HEK293 (cell line): ENCODE measurements around the gene UBE2D3.

Experiments
- CTCF ChIA-PET: fragments of 350-600 bp; formaldehyde crosslinking; extraction: SDS; loops from one replicate; lab custom pipeline; 2021; ENCODE audit warnings: antibody characterized with exemption; lab: Yijun Ruan, JAX
- POLR2A ChIA-PET: fragments of 300-600 bp; formaldehyde crosslinking; extraction: SDS; loops from one replicate; lab custom pipeline; 2020; ENCODE audit warnings: antibody characterized with exemption, inconsistent platforms; lab: Yijun Ruan, JAX
- H3K27ac ChIP-seq: fragments of 200-500 bp; sonication (Bioruptor generic); 2 replicates; pipeline ENCODE4 v1.5.1; 2014; ENCODE audit warnings: low read depth, low read length, control low read depth, inconsistent platforms; ENCODE audit errors: extremely low read depth
- H3K36me3 ChIP-seq, 2 experiments: fragments of 200-500 bp in 1 of 2; sonication (Bioruptor generic) in 1 of 2; 1 replicate in 1 of 2; 2 replicates in 1 of 2; pipeline ENCODE4 v1.5.1; 2014 to 2017; ENCODE audit warnings: inconsistent platforms in 2 of 2, low read length in 2 of 2; ENCODE audit not compliant: control insufficient read depth in 2 of 2, insufficient read depth in 1 of 2
- H3K4me1 ChIP-seq: fragments of 200-500 bp; sonication (Bioruptor generic); 2 replicates; pipeline ENCODE4 v1.5.1; 2014; ENCODE audit warnings: mild to moderate bottlenecking, low read length, inconsistent platforms; ENCODE audit not compliant: control insufficient read depth, insufficient read depth
- H3K4me3 ChIP-seq: 2 replicates; pipeline ENCODE4 v1.5.1; 2011; ENCODE audit warnings: low read depth, mild to moderate bottlenecking, control low read depth, low read length, moderate library complexity
- H3K9me3 ChIP-seq: fragments of 200-500 bp; sonication (Bioruptor generic); 2 replicates; pipeline ENCODE4 v1.5.1; 2014; ENCODE audit warnings: low read depth, low read length, inconsistent platforms; ENCODE audit not compliant: control insufficient read depth, insufficient read depth
- GLI4 ChIP-seq: fragments of 450-650 bp; formaldehyde crosslinking; IDR thresholded peaks from 2 replicates; pipeline ENCODE4 v1.5.1; 2016; ENCODE audit warnings: missing biosample characterization, missing genetic modification characterization
- HOXD13 ChIP-seq: sonication (generic); formaldehyde crosslinking; IDR thresholded peaks from 2 replicates; pipeline ENCODE4 v1.8.0; 2022; ENCODE audit warnings: missing genetic modification reagents, borderline replicate concordance
- IKZF3 ChIP-seq: fragments of 450-650 bp; IDR thresholded peaks from 2 replicates; pipeline ENCODE4 v1.5.0; 2018; ENCODE audit warnings: missing biosample characterization, mild to moderate bottlenecking, missing genetic modification characterization, moderate library complexity
- KLF1 ChIP-seq: fragments of 450-650 bp; formaldehyde crosslinking; IDR thresholded peaks from 2 replicates; pipeline ENCODE4 v1.5.1; 2016; ENCODE audit warnings: missing biosample characterization, missing genetic modification characterization
- MEIS1 ChIP-seq: sonication (generic); formaldehyde crosslinking; IDR thresholded peaks from 2 replicates; pipeline ENCODE4 v1.8.1; 2022; ENCODE audit warnings: missing genetic modification reagents, mild to moderate bottlenecking, borderline replicate concordance
- SP3 ChIP-seq: fragments of 450-650 bp; formaldehyde crosslinking; IDR thresholded peaks from 2 replicates; pipeline ENCODE4 v1.5.1; 2016; ENCODE audit warnings: missing biosample characterization, missing genetic modification characterization
- TSHZ1 ChIP-seq: fragments of 450-650 bp; formaldehyde crosslinking; IDR thresholded peaks from 2 replicates; pipeline ENCODE4 v1.5.1; 2016; ENCODE audit warnings: missing biosample characterization, missing genetic modification characterization, borderline replicate concordance
- WT1 ChIP-seq: fragments of 450-650 bp; formaldehyde crosslinking; IDR thresholded peaks from 2 replicates; pipeline ENCODE4 v1.5.1; 2016; ENCODE audit warnings: missing biosample characterization, missing genetic modification characterization
- ZBTB49 ChIP-seq: fragments of 450-650 bp; formaldehyde crosslinking; IDR thresholded peaks from 2 replicates; pipeline ENCODE4 v1.5.1; 2016; ENCODE audit warnings: missing biosample characterization, missing genetic modification characterization, low read depth
- ZBTB8A ChIP-seq: fragments of 450-650 bp; formaldehyde crosslinking; IDR thresholded peaks from 2 replicates; pipeline ENCODE4 v1.5.1; 2016; ENCODE audit warnings: missing biosample characterization, missing genetic modification characterization
- ZFHX2 ChIP-seq: fragments of 450-650 bp; formaldehyde crosslinking; conservative IDR thresholded peaks from 2 replicates; pipeline ENCODE4 v1.5.1; 2016; ENCODE audit warnings: missing biosample characterization, missing genetic modification characterization
- ZFP69B ChIP-seq: fragments of 450-650 bp; formaldehyde crosslinking; IDR thresholded peaks from 2 replicates; pipeline ENCODE4 v1.5.1; 2016; ENCODE audit warnings: missing biosample characterization, missing genetic modification characterization
- ZNF132 ChIP-seq: fragments of 450-650 bp; formaldehyde crosslinking; IDR thresholded peaks from 2 replicates; pipeline ENCODE4 v1.5.1; 2017; ENCODE audit warnings: missing biosample characterization, missing genetic modification characterization, borderline replicate concordance
- ZNF248 ChIP-seq: fragments of 450-650 bp; formaldehyde crosslinking; IDR thresholded peaks from 2 replicates; pipeline ENCODE4 v1.5.1; 2017; ENCODE audit warnings: missing biosample characterization, missing genetic modification characterization
- ZNF302 ChIP-seq: fragments of 450-650 bp; formaldehyde crosslinking; IDR thresholded peaks from 2 replicates; pipeline ENCODE4 v1.5.1; 2016; ENCODE audit warnings: missing biosample characterization, missing genetic modification characterization, low read depth
- ZNF350 ChIP-seq: fragments of 450-650 bp; formaldehyde crosslinking; IDR thresholded peaks from 2 replicates; pipeline ENCODE4 v1.5.0; 2017; ENCODE audit warnings: missing biosample characterization, mild to moderate bottlenecking, missing genetic modification characterization
- ZNF394 ChIP-seq: fragments of 450-650 bp; formaldehyde crosslinking; IDR thresholded peaks from 2 replicates; pipeline ENCODE4 v1.5.1; 2016; ENCODE audit warnings: missing biosample characterization, missing genetic modification characterization, mild to moderate bottlenecking, moderate library complexity, borderline replicate concordance
- ZNF433 ChIP-seq: fragments of 450-650 bp; formaldehyde crosslinking; IDR thresholded peaks from 2 replicates; pipeline ENCODE4 v1.5.1; 2016; ENCODE audit warnings: missing biosample characterization, missing genetic modification characterization, low read depth
- ZNF529 ChIP-seq: fragments of 450-650 bp; formaldehyde crosslinking; IDR thresholded peaks from 2 replicates; pipeline ENCODE4 v1.5.1; 2017; ENCODE audit warnings: missing genetic modification characterization, missing biosample characterization; ENCODE audit not compliant: insufficient replicate concordance
- ZNF560 ChIP-seq: fragments of 450-650 bp; formaldehyde crosslinking; IDR thresholded peaks from 2 replicates; pipeline ENCODE4 v1.5.1; 2017; ENCODE audit warnings: missing biosample characterization, missing genetic modification characterization, borderline replicate concordance
- ZNF561 ChIP-seq: fragments of 450-650 bp; IDR thresholded peaks from 2 replicates; pipeline ENCODE4 v1.5.1; 2018; ENCODE audit warnings: missing biosample characterization, missing genetic modification characterization, borderline replicate concordance
- ZNF600 ChIP-seq: fragments of 450-650 bp; formaldehyde crosslinking; IDR thresholded peaks from 2 replicates; pipeline ENCODE4 v1.5.1; 2016; ENCODE audit warnings: missing biosample characterization, missing genetic modification characterization
- ZNF610 ChIP-seq: fragments of 450-650 bp; formaldehyde crosslinking; IDR thresholded peaks from 2 replicates; pipeline ENCODE4 v1.5.1; 2016; ENCODE audit warnings: missing biosample characterization, missing genetic modification characterization, borderline replicate concordance
- ZNF621 ChIP-seq: fragments of 450-650 bp; formaldehyde crosslinking; IDR thresholded peaks from 2 replicates; pipeline ENCODE4 v1.5.1; 2017; ENCODE audit warnings: missing biosample characterization, missing genetic modification characterization
- ZNF629 ChIP-seq: fragments of 450-650 bp; formaldehyde crosslinking; IDR thresholded peaks from 2 replicates; pipeline ENCODE4 v1.5.1; 2017; ENCODE audit warnings: missing biosample characterization, missing genetic modification characterization
- ZNF654 ChIP-seq: fragments of 450-650 bp; formaldehyde crosslinking; IDR thresholded peaks from 2 replicates; pipeline ENCODE4 v1.5.1; 2016; ENCODE audit warnings: low read depth, missing biosample characterization, missing genetic modification characterization
- ZNF664 ChIP-seq: fragments of 450-650 bp; formaldehyde crosslinking; IDR thresholded peaks from 2 replicates; pipeline ENCODE4 v1.5.1; 2016; ENCODE audit warnings: missing biosample characterization, missing genetic modification characterization
- ZNF76 ChIP-seq: fragments of 450-650 bp; formaldehyde crosslinking; IDR thresholded peaks from 2 replicates; pipeline ENCODE4; 2016; ENCODE audit warnings: low read depth, missing biosample characterization, missing genetic modification characterization, borderline replicate concordance
- ZNF830 ChIP-seq: fragments of 450-650 bp; IDR thresholded peaks from 2 replicates; pipeline ENCODE4 v1.5.0; 2018; ENCODE audit warnings: missing biosample characterization, missing genetic modification characterization, low read depth, mild to moderate bottlenecking, moderate library complexity
- ZNF843 ChIP-seq: fragments of 450-650 bp; formaldehyde crosslinking; IDR thresholded peaks from 2 replicates; pipeline ENCODE4 v1.5.1; 2016; ENCODE audit warnings: missing biosample characterization, missing genetic modification characterization
- ZXDB ChIP-seq: fragments of 450-650 bp; formaldehyde crosslinking; IDR thresholded peaks from 2 replicates; pipeline ENCODE4 v1.5.1; 2016; ENCODE audit warnings: missing biosample characterization, missing genetic modification characterization
- TF ChIP-seq, protein P1 (sequence below): fragments of 450-650 bp; formaldehyde crosslinking; IDR thresholded peaks from 2 replicates; pipeline ENCODE4 v1.5.1; 2016; ENCODE audit warnings: missing biosample characterization, missing genetic modification characterization

Gene UBE2D3

DNA sequence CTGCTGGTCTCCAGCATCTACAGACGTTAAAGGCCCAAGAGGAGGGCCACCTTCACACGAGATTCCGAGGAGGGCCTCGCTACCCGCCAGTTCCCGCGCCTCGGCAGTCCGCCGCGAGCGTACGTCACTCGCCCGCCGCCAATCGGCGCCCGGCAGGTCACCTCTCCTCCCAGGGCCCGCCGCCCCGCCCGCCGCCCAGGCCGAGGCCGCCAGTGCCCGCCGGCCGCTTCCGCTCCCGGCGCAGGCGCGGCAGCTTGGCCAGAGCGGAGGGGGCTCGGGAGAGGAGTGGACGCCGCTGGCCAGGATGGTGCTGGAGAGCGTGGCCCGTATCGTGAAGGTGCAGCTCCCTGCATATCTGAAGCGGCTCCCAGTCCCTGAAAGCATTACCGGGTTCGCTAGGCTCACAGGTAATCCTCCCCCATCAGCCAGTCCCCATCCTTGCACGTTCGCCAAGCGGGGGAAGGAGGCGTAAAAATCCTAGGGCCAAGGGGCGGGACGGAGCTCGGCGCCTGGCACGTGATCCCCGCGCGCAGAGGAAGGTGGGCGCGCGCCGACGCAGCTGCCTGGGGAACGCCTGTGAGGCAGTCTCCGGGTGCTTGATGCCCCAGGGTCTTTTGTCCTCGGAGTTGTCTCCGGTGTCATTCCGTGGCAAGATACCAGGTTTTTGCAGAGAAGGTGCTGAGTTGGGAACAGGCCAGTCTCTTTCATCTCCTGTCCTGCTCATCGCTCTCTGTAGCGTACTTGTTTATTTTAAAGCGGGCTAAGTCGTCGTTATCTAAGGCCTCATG is 41.6 kb upstream of the UBE2D3 start, which contains the start of gene CISD2:
CISD2 (plus strand) TSS at position 212 of the 788 bp plus-strand sequence; CDS start at position 305, 93 bp downstream.
- Histone ChIP-seq H3K36me3 (peaks cover 0 to 11% of the 10 kb centered on the region in 2 experiments; a peak in 2 of 3 replicates), H3K27ac (peak within 1 kb of the TSS; percentile 84), H3K9me3 (no peaks in the 10 kb centered on the region), H3K4me3 (peak within 1 kb of the TSS; percentile 79), H3K4me1 (no peaks in the 10 kb centered on the region)
- CTCF ChIA-PET: no interaction called here
- POLR2A ChIA-PET: interaction anchor here (0.6 to 2.4 kb wide), 6 partner anchors 14 to 248 kb away, joined by 3 to 61 read pairs (median 6); partner anchors contain the start of genes MANBA and UBE2D3
- TF ChIP-seq GLI4 (tag by site-specific recombination) (no peak), ZNF560 (tag by site-specific recombination) (no peak), KLF1 (tag by site-specific recombination) (peak; percentile 58), ZNF664 (no peak), ZXDB (peak; percentile 63), ZFHX2 (tag by site-specific recombination) (peak; percentile 89), ZNF654 (tag by site-specific recombination) (no peak), ZNF350 (no peak), ZNF610 (peak; percentile 46; the same call in 1 of the 2 replicates), SP3 (tag by site-specific recombination) (peak; percentile 47), ZNF830 (no peak), ZNF561 (0 out of 2 replicates have a peak, but pooled peaks have one; percentile 50), ZBTB49 (tag by site-specific recombination) (no peak), ZNF302 (tag by site-specific recombination) (no peak), ZNF621 (no peak), ZNF132 (no peak), IKZF3 (tag by site-specific recombination) (peak; percentile 36; the same call in 1 of the 2 replicates), HOXD13 (CRISPR knock-in tag) (0 out of 2 replicates have a peak, but pooled peaks have one; percentile 22), ZNF600 (peak; percentile 49; the same call in 1 of the 2 replicates), ZNF629 (tag by site-specific recombination) (peak; percentile 51), ZNF76 (tag by site-specific recombination) (peak; percentile 48), ZNF433 (tag by site-specific recombination) (no peak), TSHZ1 (no peak), ZBTB8A (peak; percentile 94), ZNF248 (tag by site-specific recombination) (no peak), MEIS1 (CRISPR knock-in tag) (no peak), ZNF843 (tag by site-specific recombination) (peak; percentile 33; the same call in 1 of the 2 replicates), ZNF529 (no peak), ZFP69B (tag by site-specific recombination) (0 out of 2 replicates have a peak, but pooled peaks have one; percentile 53), WT1 (tag by site-specific recombination) (0 out of 2 replicates have a peak, but pooled peaks have one; percentile 13), ZNF394 (tag by site-specific recombination) (0 out of 2 replicates have a peak, but pooled peaks have one; percentile 26)
- TF ChIP-seq, protein P1, sequence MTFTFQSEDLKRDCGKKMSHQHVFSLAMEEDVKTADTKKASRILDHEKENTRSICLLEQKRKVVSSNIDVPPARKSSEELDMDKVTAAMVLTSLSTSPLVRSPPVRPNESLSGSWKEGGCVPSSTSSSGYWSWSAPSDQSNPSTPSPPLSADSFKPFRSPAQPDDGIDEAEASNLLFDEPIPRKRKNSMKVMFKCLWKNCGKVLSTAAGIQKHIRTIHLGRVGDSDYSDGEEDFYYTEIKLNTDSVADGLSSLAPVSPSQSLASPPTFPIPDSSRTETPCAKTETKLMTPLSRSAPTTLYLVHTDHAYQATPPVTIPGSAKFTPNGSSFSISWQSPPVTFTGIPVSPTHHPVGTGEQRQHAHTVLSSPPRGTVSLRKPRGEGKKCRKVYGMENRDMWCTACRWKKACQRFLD (tag by site-specific recombination): no peak
